NOMO-1 treated with dmso at 0.1 percent for 144 hours (cell line): ENCODE data around the gene KIF25.

ENCODE experiments used
- DNase-seq: peaks from one replicate; lab custom pipeline; 2025; ENCODE audit not compliant: unreplicated experiment; lab: John Stamatoyannopoulos, UW

The KIF25 gene

GRCh38 chr6:168049277-168049676, 51.8 kb downstream of the KIF25 start:
- DNase-seq: no peak

- DNase-seq: no peak
Observed at GRCh38 chr6:168049706-168050224, 52.3 kb downstream of the KIF25 start.

DNA sequence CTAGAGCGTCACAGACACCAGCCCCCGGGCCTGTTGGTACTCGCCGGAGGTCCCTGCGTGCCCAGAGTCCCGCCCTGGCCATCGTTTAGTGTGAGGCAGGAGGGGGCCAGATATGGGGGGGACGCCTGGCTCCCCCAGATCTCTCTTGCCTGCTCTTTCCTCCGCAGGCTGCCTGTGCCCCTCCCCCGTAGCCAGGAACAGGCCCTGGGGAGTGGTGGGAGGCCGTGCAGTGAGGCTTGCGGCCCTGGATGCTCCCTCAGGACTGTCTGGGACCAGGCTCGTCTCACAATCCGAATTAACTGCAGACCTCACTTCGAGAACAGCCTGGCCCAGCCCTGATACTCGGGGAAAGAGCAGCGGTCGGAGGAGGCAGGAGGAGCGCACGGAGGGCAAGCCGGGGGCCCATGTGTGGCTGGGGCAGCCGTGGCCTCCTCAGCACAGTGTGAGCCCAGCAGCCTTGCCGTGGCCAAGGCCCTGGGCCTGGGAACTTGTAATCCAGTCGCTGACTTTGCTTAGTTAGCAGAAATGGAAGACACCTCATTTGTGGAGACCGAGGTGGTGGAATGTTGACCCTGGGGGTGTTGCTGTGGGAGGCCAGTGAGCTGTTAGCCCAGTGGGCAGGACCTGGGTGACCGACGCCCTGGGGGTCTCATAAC, 52.9 kb downstream of the KIF25 start:
- no peak for DNase-seq

GRCh38 chr6:168050881-168051586, 53.6 kb downstream of the KIF25 start:
- no peak for DNase-seq

DNA sequence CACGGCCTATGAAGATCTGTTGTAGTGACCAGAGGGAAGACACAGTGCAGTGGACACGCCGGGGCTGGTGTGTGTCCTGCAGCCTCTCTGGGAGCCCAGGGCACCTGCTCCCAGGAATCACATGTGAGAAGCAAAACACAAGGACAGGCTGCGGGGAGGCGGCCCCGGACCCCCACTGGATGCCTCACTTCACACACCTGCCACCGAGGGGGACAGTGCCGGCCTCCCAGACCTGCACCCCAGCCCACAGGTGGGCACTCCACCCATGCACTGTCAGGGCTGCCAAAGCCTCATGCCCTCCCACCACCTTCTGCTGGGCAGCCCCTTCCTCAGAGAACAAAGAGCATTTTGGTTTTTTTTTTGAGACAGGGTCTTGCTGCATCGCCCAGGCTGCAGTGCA, 54.2 kb downstream of the KIF25 start:
- DNase-seq: no peak

- no peak for DNase-seq
Observed at GRCh38 chr6:168052291-168052891, 54.9 kb downstream of the KIF25 start.

DNA sequence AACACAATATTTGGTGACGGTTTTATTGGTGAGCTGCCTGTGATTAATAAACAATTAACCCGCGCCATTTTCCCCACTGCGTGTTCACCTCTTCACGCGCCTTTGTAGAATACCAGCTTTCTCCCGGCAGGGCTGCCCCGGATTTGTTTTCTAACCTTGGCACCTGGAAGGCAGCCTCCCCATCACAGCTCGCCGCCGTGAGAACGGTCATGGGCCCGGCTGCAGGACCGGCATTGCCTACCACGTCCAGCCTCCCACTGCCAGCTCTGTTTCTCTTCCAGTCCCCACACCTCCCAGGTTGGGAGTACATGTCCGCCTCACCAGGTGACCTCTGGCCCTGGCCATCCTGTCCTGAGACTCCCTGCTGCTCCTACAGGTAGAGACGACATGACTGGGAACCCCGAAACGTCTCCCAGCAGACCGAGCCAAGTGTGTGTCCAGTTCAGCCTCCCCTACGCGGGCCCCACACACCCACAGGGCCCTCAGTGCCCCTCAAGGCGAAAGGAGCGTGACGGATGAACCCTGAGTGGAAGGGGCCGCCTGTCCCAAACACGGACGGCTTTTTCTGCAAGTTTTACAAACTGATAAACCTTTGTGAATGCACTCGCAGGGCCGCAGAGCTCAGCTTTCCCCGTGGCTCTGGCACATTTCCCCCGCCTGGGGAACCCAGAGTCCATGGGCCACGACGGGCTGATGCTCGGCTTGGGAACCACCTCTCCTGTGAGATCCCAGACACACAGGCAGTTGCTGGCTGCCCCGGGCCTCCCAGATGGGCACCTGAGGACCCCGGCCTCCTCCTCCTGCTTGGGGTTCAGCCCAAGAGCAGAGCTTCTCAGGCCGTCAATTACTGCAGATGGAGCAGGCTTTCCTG, 55.9 kb downstream of the KIF25 start:
- DNase-seq: no peak

- no peak for DNase-seq
Observed at GRCh38 chr6:168053957-168054471, 56.5 kb downstream of the KIF25 start.

- DNase-seq: no peak
Observed at GRCh38 chr6:168054765-168055560, 57.5 kb downstream of the KIF25 start.

- DNase-seq: no peak
Observed at GRCh38 chr6:168055696-168056489, 58.4 kb downstream of the KIF25 start.

GRCh38 chr6:168056892-168057527, 59.5 kb downstream of the KIF25 start:
- no peak for DNase-seq

- DNase-seq: no peak
Observed at GRCh38 chr6:168057836-168058235, 60.4 kb downstream of the KIF25 start.

- no peak for DNase-seq
Observed at GRCh38 chr6:168058691-168059551, 61.5 kb downstream of the KIF25 start.

- DNase-seq: no peak
Observed at GRCh38 chr6:168060521-168060931, 63.1 kb downstream of the KIF25 start.

GRCh38 chr6:168061269-168062210, 64.1 kb downstream of the KIF25 start:
- DNase-seq: no peak

DNA sequence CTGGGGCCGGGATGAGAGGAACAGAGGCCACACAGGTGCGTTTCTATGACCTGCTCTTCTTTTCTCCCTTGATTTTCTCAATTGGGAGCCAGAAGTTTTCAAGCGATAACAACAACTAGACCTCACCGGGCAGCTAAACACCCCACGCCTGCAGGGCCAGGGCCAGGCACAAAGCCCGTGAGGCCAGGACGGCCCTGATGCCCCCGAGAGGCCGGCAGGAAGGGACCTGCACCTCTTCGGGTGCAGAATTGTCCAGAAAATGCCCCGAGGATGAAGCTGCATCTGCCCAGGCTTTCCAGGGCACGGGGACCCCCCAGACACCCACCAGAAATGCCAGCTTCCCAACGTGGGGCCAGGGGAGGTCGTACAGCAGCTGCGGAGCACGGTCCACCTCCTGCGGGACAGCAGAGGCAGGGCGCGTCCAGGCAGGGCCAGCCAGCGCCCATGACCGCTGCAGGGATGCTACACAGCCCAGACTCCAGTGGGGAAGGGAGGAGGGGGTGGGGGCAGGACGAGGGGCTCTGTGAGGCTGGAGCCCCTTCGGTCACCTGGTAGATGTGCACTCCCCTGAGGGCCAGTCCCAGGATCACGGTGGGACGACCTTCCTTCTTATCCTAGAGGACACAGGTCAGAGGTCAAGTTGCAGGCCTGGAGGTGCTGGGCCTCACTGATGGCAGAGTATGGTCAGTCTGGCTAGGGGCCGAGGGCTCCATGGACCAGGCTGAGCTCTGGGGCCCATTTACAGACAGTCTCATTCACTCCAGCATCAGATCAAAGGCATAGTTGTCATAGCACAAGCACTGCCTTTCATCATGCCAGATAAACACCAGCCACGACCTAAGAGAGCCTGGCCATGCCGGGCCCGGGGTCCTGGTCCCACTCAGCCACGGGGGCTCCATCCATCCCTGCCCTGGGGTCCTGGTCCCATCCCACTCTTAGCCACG, 65.1 kb downstream of the KIF25 start:
- DNase-seq: no peak
